NCI-H146 (cell line): Measurements from ENCODE around the gene HSPB6.
"Not testable (repeated sequence)": the region's sequence is repeated elsewhere in the genome, so short reads cannot be mapped to it uniquely, and the experiment has no call there.

ENCODE experiments used
- DNase-seq: peaks from one replicate; lab custom pipeline; 2025; lab: John Stamatoyannopoulos, UW

Gene HSPB6, protein sequence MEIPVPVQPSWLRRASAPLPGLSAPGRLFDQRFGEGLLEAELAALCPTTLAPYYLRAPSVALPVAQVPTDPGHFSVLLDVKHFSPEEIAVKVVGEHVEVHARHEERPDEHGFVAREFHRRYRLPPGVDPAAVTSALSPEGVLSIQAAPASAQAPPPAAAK

GRCh38 chr19:35756377-35757230 lies at the start of gene HSPB6:
Gene HSPB6, minus strand, starts transcription at chr19:35757029. Its CDS starts 21 bp downstream, at chr19:35757008.
- DNase-seq = no peak

GRCh38 chr19:35806597-35806996 lies 49.8 kb upstream of the HSPB6 start:
- DNase-seq = no peak

DNA sequence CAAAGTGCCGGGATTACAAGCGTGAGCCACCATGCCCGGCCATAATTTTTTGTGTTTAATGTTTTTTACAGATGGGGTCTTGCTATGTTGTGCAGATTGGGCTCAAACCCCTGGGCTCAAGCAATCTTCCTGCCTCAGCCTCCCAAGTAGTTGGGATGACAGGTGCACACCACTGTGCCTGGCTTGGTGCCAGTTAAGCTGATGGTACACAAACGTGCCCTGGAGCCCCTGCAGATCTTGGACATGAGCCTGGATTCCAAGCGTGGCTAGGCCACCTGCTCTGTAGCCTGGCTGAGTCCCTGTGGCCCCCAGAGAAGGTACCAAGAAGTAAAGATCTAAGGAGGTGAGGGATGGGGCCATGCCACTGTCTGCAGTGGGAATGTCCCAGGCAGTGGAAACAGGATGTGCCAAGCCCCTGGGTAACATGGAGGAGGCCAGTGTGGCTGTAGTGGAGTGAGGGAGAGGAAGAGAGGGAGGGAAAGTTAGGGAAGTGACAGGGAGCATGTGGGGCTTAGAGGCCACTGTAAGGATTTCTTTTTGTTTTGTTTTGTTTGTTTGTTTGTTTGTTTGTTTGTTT lies 48.8 kb upstream of the HSPB6 start:
- DNase-seq = peak; percentile 72

- no peak for DNase-seq
Observed at GRCh38 chr19:35801828-35802227, 45.0 kb upstream of the HSPB6 start.

- no peak for DNase-seq
Observed at GRCh38 chr19:35797663-35798062, 40.8 kb upstream of the HSPB6 start.

- no peak for DNase-seq
Observed at GRCh38 chr19:35796645-35797542, 40.1 kb upstream of the HSPB6 start.

DNA sequence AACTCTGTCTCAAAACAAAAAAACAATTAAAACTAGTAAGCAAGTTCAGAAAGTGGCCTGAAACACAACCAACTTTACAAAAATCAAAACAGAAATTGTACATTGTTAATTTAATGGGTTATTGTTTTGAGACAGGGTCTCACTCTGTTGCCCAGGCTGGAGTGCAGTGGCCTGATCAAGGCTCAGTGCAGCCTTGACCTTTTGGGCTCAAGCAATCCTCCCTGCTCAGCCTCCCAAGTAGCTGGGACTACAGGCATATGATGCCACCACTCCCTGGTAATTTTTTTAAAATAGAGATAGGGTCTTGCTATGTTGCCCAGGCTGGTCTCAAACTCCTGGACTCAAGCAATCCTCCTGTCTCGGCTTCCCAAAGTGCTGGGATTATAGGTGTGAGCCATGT lies 38.7 kb upstream of the HSPB6 start:
- not testable (repeated sequence) for DNase-seq

- no peak for DNase-seq
Observed at GRCh38 chr19:35793381-35794165, 36.7 kb upstream of the HSPB6 start.

- DNase-seq = no peak
Observed at GRCh38 chr19:35792888-35793287, 36.1 kb upstream of the HSPB6 start.

GRCh38 chr19:35792312-35792711 lies 35.5 kb upstream of the HSPB6 start:
- no peak for DNase-seq

GRCh38 chr19:35791814-35792279 lies 35.0 kb upstream of the HSPB6 start:
- DNase-seq = no peak

DNA sequence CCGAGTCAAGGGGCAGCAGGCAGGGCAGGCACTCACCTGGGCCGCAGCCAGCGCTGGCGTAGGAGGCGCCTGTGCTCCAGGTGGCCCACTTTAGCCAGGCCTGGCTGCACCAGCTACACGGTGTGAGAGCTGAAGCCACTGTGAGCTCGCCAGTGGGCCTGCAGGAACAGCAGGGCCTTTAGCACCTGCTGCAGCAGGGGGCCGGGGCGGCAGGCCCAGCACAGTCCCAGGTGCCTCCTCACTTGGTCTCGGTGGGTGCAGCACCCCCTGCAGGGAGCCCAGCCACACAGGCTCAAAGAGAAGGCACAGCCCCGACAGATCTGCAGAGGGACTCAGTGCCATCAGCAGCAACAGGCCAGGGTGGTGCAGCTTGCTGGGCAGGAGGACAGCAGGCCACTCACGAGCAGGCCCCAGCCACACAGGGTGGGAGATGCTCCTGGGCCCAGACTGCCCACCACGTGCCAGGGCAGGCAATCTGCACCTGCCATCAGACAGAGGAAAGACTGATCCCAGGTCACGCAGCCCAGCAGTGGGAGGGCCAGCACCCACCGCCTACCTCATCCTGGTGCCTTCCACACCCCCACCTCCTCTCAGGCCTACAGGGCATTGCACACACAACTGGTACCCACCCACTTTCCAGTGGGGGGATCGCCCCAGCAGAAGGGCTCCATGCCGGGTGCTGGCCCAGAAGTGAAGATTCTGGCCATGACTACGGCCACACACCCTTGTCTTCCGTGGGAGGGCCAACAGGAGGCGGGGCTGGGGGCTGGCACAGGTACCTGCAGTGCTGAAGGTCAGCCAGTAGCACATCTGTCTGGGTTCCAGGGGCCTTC lies 34.4 kb upstream of the HSPB6 start:
- peak; percentile 73 for DNase-seq

DNA sequence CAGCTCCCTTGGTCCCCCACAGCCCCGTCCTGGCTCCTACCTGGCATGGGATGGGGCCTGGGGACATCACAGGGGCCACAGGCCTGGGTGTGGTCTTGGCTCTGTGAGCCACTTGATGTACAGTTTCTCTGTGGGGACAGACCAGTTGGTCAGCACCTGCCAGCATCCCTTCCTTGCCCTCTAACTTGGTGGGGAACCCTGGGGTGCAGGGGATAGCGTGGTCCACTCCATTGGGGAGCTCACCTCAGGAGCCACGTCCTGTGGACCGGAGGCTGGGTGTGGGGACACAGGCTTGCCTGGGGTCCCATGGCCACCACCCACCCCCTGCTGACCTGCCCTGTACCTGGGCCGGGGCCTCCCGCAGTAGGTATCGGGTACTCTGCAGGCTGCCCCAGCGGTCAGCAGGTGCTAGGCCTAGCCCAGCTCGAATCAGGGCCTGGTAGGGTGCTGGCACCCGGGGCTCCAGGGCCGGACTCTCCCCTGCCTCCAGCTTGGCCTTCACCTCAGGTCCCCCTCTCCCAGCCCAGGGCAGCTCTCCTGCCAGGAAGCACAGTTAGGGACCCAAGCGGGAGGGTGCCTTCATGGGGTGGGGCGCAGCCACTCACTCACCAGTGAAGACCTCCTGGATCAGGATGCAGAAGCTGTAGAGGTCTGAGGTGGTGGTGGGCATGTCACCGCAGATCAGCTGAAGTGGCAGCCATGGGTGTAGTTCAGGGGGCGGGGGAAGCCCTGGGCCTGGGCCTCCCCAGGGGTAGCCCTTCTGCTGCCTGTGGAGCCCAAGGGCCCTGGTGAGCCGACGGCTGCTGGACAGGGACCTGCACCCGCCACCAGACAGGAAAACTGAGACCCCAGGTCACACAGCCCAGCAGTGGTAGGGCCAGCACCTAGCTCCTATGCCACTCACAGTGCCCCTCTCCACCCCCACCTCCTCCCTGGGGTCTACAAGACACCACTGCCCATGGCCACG lies 33.4 kb upstream of the HSPB6 start:
- no peak for DNase-seq

DNA sequence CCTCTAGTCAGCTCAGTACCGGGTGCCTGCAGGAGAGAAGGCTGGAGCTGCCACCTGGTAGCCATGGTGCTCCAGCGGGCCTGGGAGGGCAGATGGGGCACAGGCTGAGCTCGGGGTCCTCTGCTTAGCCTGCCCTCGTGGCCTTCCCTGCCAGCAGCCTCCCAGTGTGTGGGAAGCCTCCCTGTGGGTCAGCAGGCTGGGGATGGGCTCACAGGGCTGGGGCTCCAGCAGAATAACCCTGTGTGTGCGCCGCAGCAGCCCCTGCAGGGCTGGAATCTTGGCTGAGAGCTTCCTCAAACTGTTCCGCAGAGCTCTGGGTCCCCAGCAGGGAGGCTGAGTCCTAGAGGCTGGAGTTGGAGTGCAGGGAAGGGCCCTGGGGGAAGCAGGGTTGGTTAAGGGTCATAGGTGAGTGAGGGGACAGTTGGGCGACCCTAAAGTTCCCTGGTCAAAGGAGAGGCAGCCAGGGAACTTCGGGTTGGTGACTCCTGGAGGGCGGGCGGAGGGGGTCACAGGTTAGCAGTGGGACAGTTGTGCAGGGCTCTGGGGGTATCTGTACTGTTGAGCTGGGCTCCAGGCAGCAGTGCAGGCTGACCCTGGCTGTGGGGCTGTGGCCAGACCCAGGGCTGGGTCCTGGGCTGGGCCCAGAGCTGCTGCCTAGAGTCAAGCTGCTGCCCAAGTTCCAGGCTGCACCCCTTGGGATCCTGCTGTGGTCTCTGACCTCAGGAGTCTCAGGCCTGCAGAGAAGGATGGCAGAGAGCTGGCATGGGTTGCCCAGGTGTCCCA lies 32.6 kb upstream of the HSPB6 start:
- DNase-seq = no peak

- no peak for DNase-seq
Observed at GRCh38 chr19:35788205-35788960, 31.6 kb upstream of the HSPB6 start.

DNA sequence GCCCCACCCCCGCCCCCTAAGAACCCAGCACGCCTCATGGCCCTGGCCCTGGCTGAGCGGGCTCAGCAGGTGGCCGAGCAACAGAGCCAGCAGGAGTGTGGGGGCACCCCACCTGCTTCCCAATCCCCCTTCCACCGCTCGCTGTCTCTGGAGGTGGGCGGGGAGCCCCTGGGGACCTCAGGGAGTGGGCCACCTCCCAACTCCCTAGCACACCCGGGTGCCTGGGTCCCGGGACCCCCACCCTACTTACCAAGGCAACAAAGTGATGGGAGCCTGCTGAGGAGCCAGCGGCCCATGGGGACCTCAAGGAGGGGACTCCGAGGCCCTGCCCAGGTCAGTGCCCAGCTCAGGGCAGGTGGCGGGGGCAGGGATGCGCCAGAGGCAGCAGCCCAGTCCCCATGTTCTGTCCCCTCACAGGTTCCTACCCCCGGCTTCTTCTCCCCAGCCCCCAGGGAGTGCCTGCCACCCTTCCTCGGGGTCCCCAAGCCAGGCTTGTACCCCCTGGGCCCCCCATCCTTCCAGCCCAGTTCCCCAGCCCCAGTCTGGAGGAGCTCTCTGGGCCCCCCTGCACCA lies 30.5 kb upstream of the HSPB6 start:
- DNase-seq = no peak
